Astrocyte of the spinal cord (primary cell): Measurements from ENCODE around the gene ADGRB2.

Source experiments
- DNase-seq: peaks from one replicate; pipeline ENCODE4 v3.0.0; 2011; ENCODE audit warnings: low read depth, low spot score
- H3K4me3 ChIP-seq: 2 replicates; pipeline ENCODE4 v1.5.1; 2011; ENCODE audit warnings: low read depth, mild to moderate bottlenecking, low read length, moderate library complexity
- CTCF ChIP-seq: IDR thresholded peaks from 2 replicates; pipeline ENCODE4 v1.5.1; 2012; ENCODE audit warnings: low read depth, mild to moderate bottlenecking, low read length, inconsistent platforms
- in situ Hi-C: cut with HindIII; loops from 2 replicates; pipeline ENCODE4 v1.10.0; 2017; ENCODE audit warnings: low sequenced_read_pairs

ADGRB2 gene

DNA sequence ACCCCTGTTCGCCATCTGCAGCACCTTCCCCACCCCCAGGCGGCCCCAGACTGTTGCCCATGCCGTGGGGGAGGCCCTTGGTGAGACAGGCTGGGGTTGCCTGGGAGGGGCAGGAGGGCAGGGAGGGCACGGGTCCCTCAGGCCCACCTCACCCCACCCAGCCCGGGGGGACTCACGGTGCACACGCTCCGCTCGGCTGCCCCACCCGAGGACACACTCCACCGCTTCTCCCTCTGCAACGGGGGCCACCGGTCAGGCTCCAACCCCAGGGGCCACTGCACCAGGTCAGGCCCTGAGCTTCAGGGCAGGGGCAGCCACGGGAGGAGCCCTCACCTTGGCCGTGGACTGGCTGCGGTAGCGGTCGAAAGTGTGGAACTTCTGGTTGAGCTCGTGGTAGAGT, 36.3 kb downstream of the ADGRB2 start:
- in situ Hi-C loops: no loop called here
- no peak for TF ChIP-seq CTCF

DNA sequence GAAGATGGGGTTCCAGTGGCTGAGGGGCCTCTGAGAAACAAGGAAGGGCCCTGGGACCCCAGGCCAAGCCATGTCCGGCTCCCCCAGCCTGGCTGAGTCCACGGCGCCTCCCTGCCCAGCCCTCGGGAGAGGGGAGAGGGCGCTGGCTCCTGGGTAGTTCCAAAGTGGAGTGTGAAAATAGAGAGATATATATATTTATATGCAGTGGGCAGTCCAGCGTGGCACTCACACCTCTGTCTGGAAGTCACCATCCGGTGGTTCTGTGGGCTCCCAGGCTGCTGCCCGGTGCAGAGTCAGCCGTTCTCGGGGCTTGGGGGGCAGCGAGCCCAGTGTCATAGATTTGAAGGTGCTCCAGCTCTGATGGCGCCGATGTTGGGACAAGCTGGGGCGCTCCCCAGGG, 36.9 kb downstream of the ADGRB2 start:
- no peak overlapping the region for H3K4me3 ChIP-seq
- DNase-seq: no peak
- in situ Hi-C loops: no loop called here
- TF ChIP-seq CTCF: no peak

More for the DNA sequence above, 36.3 kb downstream of the ADGRB2 start:
- no peak for DNase-seq
- H3K4me3 ChIP-seq: no peak overlapping the region

GRCh38 chr1:31726715-31727114, 37.4 kb downstream of the ADGRB2 start:
- no peak overlapping the region for H3K4me3 ChIP-seq
- no peak for TF ChIP-seq CTCF
- no peak for DNase-seq
- in situ Hi-C loops: no loop called here

DNA sequence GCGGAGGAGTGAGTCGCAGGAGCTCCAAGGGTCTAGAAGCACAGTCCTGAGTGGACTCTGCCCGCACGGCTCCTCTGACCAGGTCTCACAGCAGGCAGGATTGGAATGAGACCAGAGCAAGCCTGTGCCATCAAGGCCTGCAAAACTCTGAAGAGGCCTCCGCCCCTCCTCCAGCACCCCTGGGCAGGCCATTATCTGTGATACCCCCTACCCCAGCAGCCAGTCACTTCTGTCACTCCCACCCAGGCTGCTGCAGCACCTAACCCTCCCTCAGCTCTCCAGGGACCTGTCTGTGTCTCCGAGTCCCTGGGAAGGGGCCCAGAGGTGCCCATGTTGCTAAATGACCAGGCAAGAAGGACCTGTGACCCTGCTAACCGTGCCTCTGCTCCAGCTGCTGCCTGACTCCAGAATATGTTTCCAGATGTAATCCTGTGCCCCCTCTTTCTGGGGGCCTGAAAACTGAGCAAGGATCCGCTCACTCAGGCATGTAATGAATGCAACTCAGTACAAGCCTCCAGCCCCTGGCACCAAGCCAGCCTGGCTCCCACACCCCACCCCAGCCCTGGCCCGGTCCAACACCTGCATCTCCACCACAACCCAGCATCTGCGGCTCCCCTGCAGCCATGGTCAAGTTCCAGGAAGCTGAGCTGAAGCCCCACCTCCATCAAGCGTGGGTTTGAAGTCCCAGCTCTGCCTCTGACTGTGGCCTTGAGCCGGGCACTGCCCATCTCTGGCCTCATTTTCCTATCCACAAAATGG, 38.2 kb downstream of the ADGRB2 start:
- in situ Hi-C loops: no loop called here
- no peak for TF ChIP-seq CTCF
- no peak overlapping the region for H3K4me3 ChIP-seq
- DNase-seq: no peak

DNA sequence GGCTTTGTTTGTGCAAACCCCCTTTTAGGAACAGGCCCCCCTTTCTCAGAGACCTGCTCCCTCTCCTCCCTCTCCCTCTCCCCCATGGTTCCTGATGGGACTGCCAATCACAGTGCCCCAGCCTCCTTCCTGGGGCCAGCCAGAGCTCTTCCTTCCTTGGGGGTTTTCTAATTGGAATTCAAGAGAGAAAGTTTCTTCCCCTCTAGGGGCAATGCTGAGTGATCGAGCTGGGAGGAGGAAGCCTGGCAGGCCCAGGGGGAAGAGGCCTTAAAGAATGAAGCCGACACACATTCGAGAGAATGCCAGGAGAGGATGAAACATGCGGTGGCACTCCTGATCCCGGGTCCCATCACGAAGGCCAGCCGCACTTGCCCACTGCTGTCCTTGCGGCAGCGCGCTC, 39.0 kb downstream of the ADGRB2 start:
- in situ Hi-C loops: no loop called here
- no peak for TF ChIP-seq CTCF
- DNase-seq: no peak
- H3K4me3 ChIP-seq: no peak overlapping the region

- no peak for TF ChIP-seq CTCF
These were observed 40.2 kb downstream of the ADGRB2 start for GRCh38 chr1:31723828-31724359.

More at GRCh38 chr1:31723828-31724359, 40.2 kb downstream of the ADGRB2 start:
- peak; percentile 78 for DNase-seq
- in situ Hi-C loops: no loop called here
- H3K4me3 ChIP-seq: no peak overlapping the region
